Measurements from ENCODE around the gene ZNF600. TPM values are rescaled to one million over a fixed set of nuclear protein-coding genes. Genes with fewer than 3 reads are reported as not detected.

ZNF600 gene
- polyA plus RNA-seq, 1 of the 3 experiments (the other 2 are of a cell fraction) = 9.9 TPM

- WGBS (ENCODE audit: low lambda C conversion rate) = 22% methylated on average over 3 of the region's 3 CpGs
- no peak overlapping the region for H3K9ac ChIP-seq
Measured at GRCh38 chr19:52742516-52742915, 44.1 kb downstream of the ZNF600 start.

DNA sequence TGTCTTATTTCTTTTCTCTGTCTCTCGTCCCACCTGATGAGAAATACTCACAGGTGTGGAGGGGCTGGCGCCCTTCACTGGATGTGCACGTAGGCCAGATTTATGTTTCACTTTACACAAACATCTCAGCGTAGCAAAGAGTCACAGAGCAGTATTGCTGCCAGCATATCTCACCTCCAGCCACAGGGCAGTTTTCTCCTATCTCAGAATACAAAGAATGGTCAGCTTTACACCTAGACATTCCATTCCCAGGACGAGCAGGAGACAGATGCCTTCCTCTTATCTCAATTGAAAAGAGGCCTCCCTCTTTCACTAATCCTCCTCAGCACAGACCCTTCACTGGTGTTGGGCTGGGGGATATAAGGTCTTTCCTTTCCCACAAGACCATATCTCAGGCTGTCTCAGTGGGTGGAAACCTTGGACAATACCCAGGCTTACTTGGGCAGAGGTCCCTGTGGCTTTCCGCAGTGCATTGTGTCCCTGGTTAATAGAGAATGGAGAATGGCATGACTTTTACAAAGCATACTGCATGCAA, 44.6 kb downstream of the ZNF600 start:
- Histone ChIP-seq H3K9ac (no peak overlapping the region), H3K27ac (ENCODE audit: low read depth in 2 of 2, low read length in 1 of 2) (no peak overlapping the region), H2AFZ (ENCODE audit: low read depth) (no peak overlapping the region), H3F3A (replicated peaks; ENCODE audit: insufficient read depth) (no peaks in the 10 kb centered on the region), H3K27me3 (ENCODE audit: insufficient read depth) (no peaks in the 10 kb centered on the region), H3K4me1 (ENCODE audit: control insufficient read depth in 1 of 2, insufficient read depth in 2 of 2, low read depth in 1 of 2, low read length in 1 of 2) (no peaks in the 10 kb centered on the region; a peak in 1 of 4 replicates), H3K79me2 (ENCODE audit: insufficient read depth) (no peaks in the 10 kb centered on the region), H3K4me3 (ENCODE audit: low read depth in 2 of 2, low read length in 1 of 2) (no peak overlapping the region), H3K9me3 (no peaks in the 10 kb centered on the region), H3K9me2 (no peaks in the 10 kb centered on the region), H4K20me1 (ENCODE audit: insufficient read depth) (no peaks in the 10 kb centered on the region), H3K4me2 (no peak overlapping the region), H3K36me3 (replicated peaks in 1 of 2; ENCODE audit: control insufficient read depth in 1 of 2, insufficient read depth in 2 of 2, low read length in 1 of 2) (no peaks in the 10 kb centered on the region)
- WGBS (ENCODE audit: low lambda C conversion rate) = 42% methylated on average over 5 of the region's 6 CpGs
- no peak for TF ChIP-seq RAD21 (IDR thresholded peaks at IDR 0.05; ENCODE audit: low read length)
- TF ChIP-seq IRF3 (IDR thresholded peaks at IDR 0.05; ENCODE audit: low read depth, low read length) = no peak
- TF ChIP-seq MEF2A (IDR thresholded peaks at IDR 0.05; ENCODE audit: borderline replicate concordance, low read depth) = no peak
- TF ChIP-seq PBX3 (IDR thresholded peaks at IDR 0.05) = no peak
- TF ChIP-seq, protein P1, sequence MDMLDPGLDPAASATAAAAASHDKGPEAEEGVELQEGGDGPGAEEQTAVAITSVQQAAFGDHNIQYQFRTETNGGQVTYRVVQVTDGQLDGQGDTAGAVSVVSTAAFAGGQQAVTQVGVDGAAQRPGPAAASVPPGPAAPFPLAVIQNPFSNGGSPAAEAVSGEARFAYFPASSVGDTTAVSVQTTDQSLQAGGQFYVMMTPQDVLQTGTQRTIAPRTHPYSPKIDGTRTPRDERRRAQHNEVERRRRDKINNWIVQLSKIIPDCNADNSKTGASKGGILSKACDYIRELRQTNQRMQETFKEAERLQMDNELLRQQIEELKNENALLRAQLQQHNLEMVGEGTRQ (IDR thresholded peaks at IDR 0.05; ENCODE audit: borderline replicate concordance, low read depth, low read length) = no peak
- TF ChIP-seq JUND (IDR thresholded peaks at IDR 0.05) = no peak
- TF ChIP-seq TCF12 (IDR thresholded peaks at IDR 0.05) = no peak
- no peak for TF ChIP-seq EZH2phosphoT487 (IDR thresholded peaks at IDR 0.05; ENCODE audit: borderline replicate concordance, low read depth)
- ChIA-PET CTCF (no interaction called here), POLR2A (no interaction called here)
- no peak for DNase-seq

More at GRCh38 chr19:52742516-52742915, 44.1 kb downstream of the ZNF600 start:
- no peak for TF ChIP-seq TAF1 (IDR thresholded peaks at IDR 0.05; ENCODE audit: borderline replicate concordance, low read depth, low read length)
- no peak for TF ChIP-seq PBX3 (IDR thresholded peaks at IDR 0.05)
- TF ChIP-seq SMC3 (IDR thresholded peaks at IDR 0.05; ENCODE audit: low read depth, low read length) = no peak
- TF ChIP-seq CHD2 (IDR thresholded peaks at IDR 0.05; ENCODE audit: low read length, partially characterized antibody) = no peak
- no peak for TF ChIP-seq JUND (IDR thresholded peaks at IDR 0.05)
- TF ChIP-seq TCF12 (IDR thresholded peaks at IDR 0.05) = no peak
- TF ChIP-seq, protein P2, sequence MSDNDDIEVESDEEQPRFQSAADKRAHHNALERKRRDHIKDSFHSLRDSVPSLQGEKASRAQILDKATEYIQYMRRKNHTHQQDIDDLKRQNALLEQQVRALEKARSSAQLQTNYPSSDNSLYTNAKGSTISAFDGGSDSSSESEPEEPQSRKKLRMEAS (IDR thresholded peaks at IDR 0.05; ENCODE audit: low read depth) = no peak
- no peak for TF ChIP-seq MEF2A (IDR thresholded peaks at IDR 0.05; ENCODE audit: borderline replicate concordance, low read depth)
- TF ChIP-seq YY1 (IDR thresholded peaks at IDR 0.05; ENCODE audit: low read depth) = no peak
- TF ChIP-seq GABPA (IDR thresholded peaks at IDR 0.05; ENCODE audit: low read depth) = no peak
- no peak for TF ChIP-seq FOSL2 (IDR thresholded peaks at IDR 0.05; ENCODE audit: borderline replicate concordance, low read depth)
- TF ChIP-seq GATA2 (CRISPR knock-in tag; IDR thresholded peaks at IDR 0.05) = no peak
- no peak for TF ChIP-seq TEAD4 (IDR thresholded peaks at IDR 0.05; ENCODE audit: borderline replicate concordance, insufficient read depth)
- TF ChIP-seq ZBTB33 (IDR thresholded peaks at IDR 0.05; ENCODE audit: borderline replicate concordance, low read depth) = no peak
- Histone ChIP-seq H3K79me2 (ENCODE audit: insufficient read depth) (no peaks in the 10 kb centered on the region), H3K36me3 (replicated peaks in 1 of 2; ENCODE audit: control insufficient read depth in 1 of 2, insufficient read depth in 2 of 2, low read length in 1 of 2) (no peaks in the 10 kb centered on the region), H3K9me3 (no peaks in the 10 kb centered on the region), H3K4me1 (ENCODE audit: control insufficient read depth in 1 of 2, insufficient read depth in 2 of 2, low read depth in 1 of 2, low read length in 1 of 2) (no peaks in the 10 kb centered on the region; a peak in 1 of 4 replicates), H3F3A (replicated peaks; ENCODE audit: insufficient read depth) (no peaks in the 10 kb centered on the region), H3K4me2 (no peak overlapping the region), H2AFZ (ENCODE audit: low read depth) (no peak overlapping the region), H3K27ac (ENCODE audit: low read depth in 2 of 2, low read length in 1 of 2) (no peak overlapping the region), H3K4me3 (ENCODE audit: low read depth in 2 of 2, low read length in 1 of 2) (no peak overlapping the region), H3K27me3 (ENCODE audit: insufficient read depth) (no peaks in the 10 kb centered on the region), H4K20me1 (ENCODE audit: insufficient read depth) (no peaks in the 10 kb centered on the region), H3K9me2 (no peaks in the 10 kb centered on the region)
- DNase-seq = no peak
- ChIA-PET CTCF (no interaction called here), POLR2A (no interaction called here)

All from SK-N-SH (cell line).